ENCODE data around the gene MSMO1. TPM values are rescaled to one million over a fixed set of nuclear protein-coding genes. Genes with fewer than 3 reads are reported as not detected.

Gene MSMO1
- total RNA-seq, 4 donors from 2014 or later = 18.6 to 58.3 (median 44.8) TPM

GRCh38 chr4:165367040-165367439, 39.6 kb downstream of the MSMO1 start:
- WGBS, 2 donors = 90 to 94% methylated on average over 4 of the region's 4 CpGs
- Histone ChIP-seq H3K27me3 (no peaks in the 10 kb centered on the region), H3K27ac (no peak overlapping the region), H3K9me3 (no peaks in the 10 kb centered on the region), H3K4me3 (no peak overlapping the region), H3K36me3 (no peaks in the 10 kb centered on the region), H3K4me1 (no peaks in the 10 kb centered on the region)
- TF ChIP-seq CTCF (IDR thresholded peaks at IDR 0.05) (no peak), POLR2A (IDR thresholded peaks at IDR 0.05) (no peak), EP300 (IDR thresholded peaks at IDR 0.05) (no peak)
- no peak for DNase-seq (ENCODE audit: low spot score in 2 of 2)

DNA sequence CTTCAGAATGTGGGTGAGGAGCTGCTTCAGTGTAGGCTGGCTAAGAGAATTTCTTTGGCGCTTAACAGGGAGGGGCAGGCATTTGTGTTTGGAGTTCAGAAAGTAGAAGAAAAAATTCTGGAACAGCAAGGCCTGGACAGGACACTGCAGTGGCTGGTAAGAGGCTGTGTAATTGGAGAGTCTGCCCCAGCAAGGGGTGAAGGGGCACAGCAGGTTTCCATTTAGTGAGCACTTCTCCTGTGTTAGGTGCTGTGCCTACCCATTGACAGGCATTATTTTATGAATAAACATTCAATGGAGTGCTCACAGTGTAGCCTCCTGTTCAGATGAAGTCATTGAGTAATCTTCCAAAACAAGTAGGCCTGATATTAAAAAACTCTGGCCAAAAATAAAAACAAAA, 40.6 kb downstream of the MSMO1 start:
- TF ChIP-seq EP300 (IDR thresholded peaks at IDR 0.05) (no peak), CTCF (IDR thresholded peaks at IDR 0.05) (no peak), POLR2A (IDR thresholded peaks at IDR 0.05) (no peak)
- WGBS, 2 donors = 68 to 88% methylated on average over 1 of the region's 1 CpG

GRCh38 chr4:165368567-165368966, 41.1 kb downstream of the MSMO1 start:
- no peak for DNase-seq (ENCODE audit: low spot score in 2 of 2)
- Histone ChIP-seq H3K27ac (no peak overlapping the region), H3K9me3 (no peaks in the 10 kb centered on the region), H3K4me3 (no peak overlapping the region), H3K36me3 (no peaks in the 10 kb centered on the region), H3K4me1 (no peaks in the 10 kb centered on the region), H3K27me3 (no peaks in the 10 kb centered on the region)
- TF ChIP-seq CTCF (IDR thresholded peaks at IDR 0.05) = no peak
- TF ChIP-seq POLR2A (IDR thresholded peaks at IDR 0.05) = no peak
- no peak for TF ChIP-seq EP300 (IDR thresholded peaks at IDR 0.05)
- WGBS, 2 donors = 97% methylated on average over 1 of the region's 1 CpG

More for the DNA sequence above, 40.6 kb downstream of the MSMO1 start:
- no peak for DNase-seq (ENCODE audit: low spot score in 2 of 2)
- no peak overlapping the region for H3K4me3 ChIP-seq
- H3K27ac ChIP-seq = no peak overlapping the region
- no peaks in the 10 kb centered on the region for H3K27me3 ChIP-seq
- H3K9me3 ChIP-seq = no peaks in the 10 kb centered on the region
- H3K36me3 ChIP-seq = no peaks in the 10 kb centered on the region
- no peaks in the 10 kb centered on the region for H3K4me1 ChIP-seq

DNA sequence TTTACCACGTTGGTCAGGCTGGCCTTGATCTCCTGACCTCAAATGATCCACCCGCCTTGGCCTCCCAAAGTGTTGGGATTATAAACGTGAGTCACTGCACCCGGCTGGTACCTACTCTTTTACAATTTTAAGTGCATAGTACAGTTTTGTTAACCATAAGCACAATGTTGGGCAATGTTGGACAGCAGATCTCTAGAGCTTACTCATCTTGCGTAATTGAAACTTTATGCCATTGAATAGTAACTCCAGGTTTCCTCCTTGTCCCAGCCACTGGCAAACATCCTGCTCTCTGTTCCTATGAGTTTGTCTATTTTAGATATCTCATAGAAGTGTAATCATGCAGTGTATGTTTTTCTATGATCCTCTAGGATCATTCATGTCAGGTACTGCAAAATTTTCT, 42.1 kb downstream of the MSMO1 start:
- peaks cover 0 to 6% (median 0%) of the 10 kb centered on the region in 4 donors for H3K9me3 ChIP-seq
- WGBS, 2 donors = 71 to 86% methylated on average over 5 of the region's 5 CpGs
- no peak overlapping the region for H3K27ac ChIP-seq
- TF ChIP-seq EP300 (IDR thresholded peaks at IDR 0.05) = no peak
- TF ChIP-seq POLR2A (IDR thresholded peaks at IDR 0.05) = no peak
- TF ChIP-seq CTCF (IDR thresholded peaks at IDR 0.05) = no peak
- no peak for DNase-seq (ENCODE audit: low spot score in 2 of 2)
- no peak overlapping the region for H3K4me3 ChIP-seq
- no peaks in the 10 kb centered on the region for H3K4me1 ChIP-seq
- no peaks in the 10 kb centered on the region for H3K36me3 ChIP-seq
- no peaks in the 10 kb centered on the region for H3K27me3 ChIP-seq

DNA sequence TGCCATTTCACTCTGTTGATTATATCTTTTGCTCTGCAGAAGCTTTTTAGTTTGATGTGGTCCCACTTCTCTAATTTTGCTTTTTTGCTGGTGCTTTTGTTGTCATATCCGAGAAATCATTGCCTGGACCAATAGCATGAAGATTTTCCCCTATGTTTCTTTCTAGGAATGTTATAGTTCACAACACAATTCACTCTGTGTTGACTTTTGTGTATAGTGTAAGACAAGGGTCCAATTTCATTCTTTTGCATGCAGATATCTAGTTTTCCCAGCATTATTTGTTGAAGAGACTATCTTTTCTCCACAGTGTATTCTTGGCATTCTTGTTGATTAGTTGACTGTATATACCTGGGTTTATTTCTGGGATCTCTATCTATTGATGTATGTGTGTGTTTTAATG, 43.1 kb downstream of the MSMO1 start:
- H3K27me3 ChIP-seq = no peaks in the 10 kb centered on the region
- H3K9me3 ChIP-seq = peaks cover 0 to 12% (median 0%) of the 10 kb centered on the region in 4 donors
- H3K27ac ChIP-seq = no peak overlapping the region
- no peak overlapping the region for H3K4me3 ChIP-seq
- TF ChIP-seq POLR2A (IDR thresholded peaks at IDR 0.05) = no peak
- TF ChIP-seq EP300 (IDR thresholded peaks at IDR 0.05) = no peak
- TF ChIP-seq CTCF (IDR thresholded peaks at IDR 0.05) = no peak
- 85 to 93% methylated on average over 1 of the region's 1 CpG for WGBS, 2 donors
- no peaks in the 10 kb centered on the region for H3K36me3 ChIP-seq
- no peak for DNase-seq (ENCODE audit: low spot score in 2 of 2)
- H3K4me1 ChIP-seq = no peaks in the 10 kb centered on the region

All from tibial nerve (tissue), 4 donors.